Measurements from ENCODE around the gene STT3A.

Gene STT3A

GRCh38 chr11:125670172-125670571 lies 77.5 kb downstream of the STT3A start:
- DNase-seq = no peak

GRCh38 chr11:125671561-125671960 lies 78.9 kb downstream of the STT3A start:
- no peak for DNase-seq

All from HCEC 1CT (cell line).